H1 (cell line): ENCODE measurements around the gene PCDHB14. TPM values are rescaled to one million over a fixed set of nuclear protein-coding genes. Genes with fewer than 3 reads are reported as not detected.

Experiments used
- CTCF ChIA-PET: fragments of 300-600 bp; sonication (Branson Sonifier 250); formaldehyde crosslinking; loops from one replicate; lab custom pipeline; 2021; ENCODE audit not compliant: partially characterized antibody; lab: Charles Lee
- POLR2A ChIA-PET: fragments of 300-600 bp; sonication (Branson Sonifier 250); formaldehyde crosslinking; loops from one replicate; lab custom pipeline; 2021; ENCODE audit warnings: inconsistent platforms; ENCODE audit not compliant: partially characterized antibody; lab: Charles Lee
- DNase-seq, 2 experiments: peaks; one replicate each; pipeline versions ENCODE4 v3.0.0 to v3.0.0-alpha.2; 2010 to 2022; ENCODE audit warnings: low spot score in 2 of 2, low read depth in 1 of 2, mixed read lengths in 1 of 2
- FAIRE-seq: peaks from 2 replicates; lab custom pipeline; 2011; peaks lifted over from hg19 to GRCh38; lab: Jason Lieb, UNC
- H2AFZ ChIP-seq: 2 replicates; pipeline ENCODE4 v1.8.1; 2012; ENCODE audit warnings: low read length, inconsistent platforms
- H2AK5ac ChIP-seq: 2 replicates; pipeline ENCODE4 v1.6.1; 2013; ENCODE audit warnings: low read depth, low read length
- H2BK120ac ChIP-seq: replicated peaks from 2 replicates; pipeline ENCODE3; 2013; ENCODE audit warnings: low read depth, low read length, inconsistent platforms
- H2BK12ac ChIP-seq: 2 replicates; pipeline ENCODE4 v1.6.1; 2013; ENCODE audit warnings: low read depth, low read length
- H2BK15ac ChIP-seq: 2 replicates; pipeline ENCODE4 v1.6.1; 2013; ENCODE audit warnings: low read length
- H2BK20ac ChIP-seq: 2 replicates; pipeline ENCODE4 v1.6.1; 2013; ENCODE audit warnings: low read length
- H2BK5ac ChIP-seq: 2 replicates; pipeline ENCODE4 v1.6.1; 2013; ENCODE audit warnings: low read depth, low read length
- H3K14ac ChIP-seq: 2 replicates; pipeline ENCODE4 v1.6.1; 2013; ENCODE audit warnings: inconsistent platforms; ENCODE audit not compliant: insufficient read length
- H3K18ac ChIP-seq: 2 replicates; pipeline ENCODE4 v1.6.1; 2013; ENCODE audit warnings: low read length; ENCODE audit errors: extremely low read depth
- H3K23ac ChIP-seq: 2 replicates; pipeline ENCODE4 v1.6.1; 2013; ENCODE audit warnings: inconsistent platforms; ENCODE audit not compliant: insufficient read length
- H3K23me2 ChIP-seq: 2 replicates; pipeline ENCODE4 v1.6.1; 2013; ENCODE audit warnings: low read depth, low read length
- H3K27ac ChIP-seq: 2 replicates; pipeline ENCODE4 v1.6.1; 2011; ENCODE audit warnings: low read depth, low read length, inconsistent platforms
- H3K27me3 ChIP-seq, 4 experiments: replicated peaks in 1 of 4; 1 replicate in 1 of 4; 2 replicates in 3 of 4; pipeline versions ENCODE4 v1.6.1 to v1.8.1; 2011 to 2013; ENCODE audit warnings: low read length in 3 of 4, mild to moderate bottlenecking in 3 of 4, inconsistent platforms in 2 of 4, mixed read lengths in 2 of 4, moderate library complexity in 1 of 4; ENCODE audit not compliant: control insufficient read depth in 3 of 4, insufficient read depth in 3 of 4; ENCODE audit errors: extremely low read depth in 1 of 4
- H3K36me3 ChIP-seq, 4 experiments: 2 replicates each; pipeline versions ENCODE4 v1.6.1 to v1.8.1; 2011 to 2013; ENCODE audit warnings: mild to moderate bottlenecking in 4 of 4, low read length in 3 of 4, moderate library complexity in 2 of 4, control low read depth in 1 of 4, inconsistent platforms in 1 of 4; ENCODE audit not compliant: insufficient read depth in 4 of 4, control insufficient read depth in 2 of 4
- H3K4ac ChIP-seq: replicated peaks from 2 replicates; pipeline ENCODE3; 2013; ENCODE audit warnings: low read length, low read depth, mixed read lengths, inconsistent platforms; ENCODE audit not compliant: insufficient read length
- H3K4me1 ChIP-seq, 4 experiments: replicated peaks in 1 of 4; 1 replicate in 1 of 4; 2 replicates in 3 of 4; pipeline versions ENCODE4 v1.6.1 to v1.8.1; 2011 to 2013; ENCODE audit warnings: low read length in 3 of 4, inconsistent platforms in 2 of 4, mixed read lengths in 1 of 4; ENCODE audit not compliant: insufficient read depth in 4 of 4, control insufficient read depth in 3 of 4
- H3K4me2 ChIP-seq, 2 experiments: 2 replicates each; pipeline versions ENCODE4 v1.6.1 to v1.8.1; 2011 to 2013; ENCODE audit warnings: low read depth in 2 of 2, low read length in 2 of 2, control low read depth in 1 of 2, inconsistent platforms in 1 of 2, mild to moderate bottlenecking in 1 of 2; ENCODE audit not compliant: insufficient read depth in 1 of 2
- H3K4me3 ChIP-seq, 4 experiments: fragments of 200-600, 300-600 bp in 1 of 4; sonication (generic), shearing (Covaris generic), sonication (Bioruptor Twin) in 1 of 4; 2 replicates each; pipeline versions ENCODE4 v1.5.1 to v1.8.1; 2011 to 2016; ENCODE audit warnings: low read length in 4 of 4, low read depth in 3 of 4, control low read depth in 2 of 4, inconsistent platforms in 2 of 4, mild to moderate bottlenecking in 2 of 4, mixed read lengths in 1 of 4, moderate library complexity in 1 of 4; ENCODE audit not compliant: insufficient read depth in 2 of 4; ENCODE audit errors: extremely low read depth in 1 of 4
- H3K56ac ChIP-seq: replicated peaks from 2 replicates; pipeline ENCODE3; 2013; ENCODE audit warnings: low read depth, mild to moderate bottlenecking, mixed read lengths, low read length, inconsistent platforms; ENCODE audit not compliant: insufficient read length
- H3K79me1 ChIP-seq: 2 replicates; pipeline ENCODE4 v1.6.1; 2013; ENCODE audit warnings: low read depth, low read length, control low read depth
- H3K79me2 ChIP-seq, 2 experiments: 2 replicates each; pipeline versions ENCODE4 v1.6.1 to v1.8.1; 2012 to 2013; ENCODE audit warnings: low read length in 2 of 2, mild to moderate bottlenecking in 2 of 2, inconsistent platforms in 1 of 2; ENCODE audit not compliant: insufficient read depth in 2 of 2, control insufficient read depth in 1 of 2
- H3K9ac ChIP-seq, 4 experiments: replicated peaks in 1 of 4; 1 replicate in 1 of 4; 2 replicates in 3 of 4; pipeline versions ENCODE4 v1.6.1 to v1.8.1; 2011 to 2013; ENCODE audit warnings: low read depth in 3 of 4, low read length in 3 of 4, control low read depth in 2 of 4, mild to moderate bottlenecking in 2 of 4, moderate library complexity in 2 of 4, inconsistent platforms in 1 of 4; ENCODE audit errors: extremely low read depth in 1 of 4
- H3K9me3 ChIP-seq, 2 experiments: 2 replicates each; pipeline versions ENCODE4 v1.6.1 to v1.8.1; 2012 to 2013; ENCODE audit warnings: mild to moderate bottlenecking in 2 of 2, moderate library complexity in 2 of 2, control low read depth in 1 of 2, inconsistent platforms in 1 of 2, low read depth in 1 of 2, low read length in 1 of 2, mixed read lengths in 1 of 2; ENCODE audit not compliant: insufficient read depth in 2 of 2
- H4K20me1 ChIP-seq, 2 experiments: replicated peaks in 1 of 2; 2 replicates each; pipeline versions ENCODE3 to v1.8.1; 2011 to 2013; ENCODE audit warnings: inconsistent platforms in 2 of 2, low read length in 2 of 2, mild to moderate bottlenecking in 1 of 2; ENCODE audit not compliant: insufficient read depth in 2 of 2, control insufficient read depth in 1 of 2
- H4K5ac ChIP-seq: 2 replicates; pipeline ENCODE4 v1.6.1; 2013; ENCODE audit warnings: low read length, low read depth, mixed read lengths, inconsistent platforms; ENCODE audit not compliant: insufficient read length
- H4K8ac ChIP-seq: 2 replicates; pipeline ENCODE4 v1.8.0; 2013; ENCODE audit warnings: mild to moderate bottlenecking, moderate library complexity, low read length, inconsistent platforms; ENCODE audit not compliant: insufficient read depth; ENCODE audit errors: extremely low read depth
- H4K91ac ChIP-seq: replicated peaks from 2 replicates; pipeline ENCODE3; 2013; ENCODE audit warnings: low read length, mixed read lengths, inconsistent platforms; ENCODE audit not compliant: insufficient read length
- CBX5 ChIP-seq: fragments of 300-800, 300-1000 bp; sonication (generic); IDR thresholded peaks from 2 replicates; pipeline ENCODE4 v1.7.1; 2016; ENCODE audit warnings: antibody characterized with exemption, low read length, low read depth
- WGBS, 2 experiments: shearing (Covaris generic) in 1 of 2; methylation state at CpG; one replicate each; pipeline versions ENCODE4 v1.1.6 to v1.1.7; 2013 to 2015; ENCODE audit warnings: low lambda C conversion rate in 2 of 2, mixed read lengths in 2 of 2, inconsistent platforms in 1 of 2, low coverage in 1 of 2, missing lambda C conversion rate in 1 of 2; ENCODE audit not compliant: insufficient replicate concordance in 2 of 2, insufficient coverage in 1 of 2, insufficient read length in 1 of 2; ENCODE audit errors: extremely low coverage in 1 of 2, missing lambda C conversion rate in 1 of 2; 5-methylcytosine and 5-hydroxymethylcytosine counted together
- polyA plus RNA-seq, 7 experiments: library from polyadenylated mRNA; depleted of rRNA in 3 of 7; stranded (reverse) in 5 of 7; unstranded in 2 of 7; fragments of >200 nt in 5 of 7; fragments of 200-250 nt in 2 of 7; gene quantifications; 1 replicate in 5 of 7; 2 replicates in 1 of 7; 4 replicates in 1 of 7; pipeline versions ENCODE4 v1.2.1 to v1.2.3, GENCODE V29; 2011 to 2013; ENCODE audit warnings: missing spikeins in 2 of 7, mixed read lengths in 2 of 7
- total RNA-seq: library from RNA; stranded (reverse); fragmentation: NEBNext Ultra II Directional; extraction: Animal tissue kit (Norgen Biotek cat#: 25700); gene quantifications from 2 replicates; pipeline ENCODE4 v1.2.1, GENCODE V29; 2021

PCDHB14 gene
- total and polyA plus RNA-seq, 2 of the 8 experiments (the other 6 are each of a cell fraction or from before 2014, with no cell fraction given), result 2.7 TPM

DNA sequence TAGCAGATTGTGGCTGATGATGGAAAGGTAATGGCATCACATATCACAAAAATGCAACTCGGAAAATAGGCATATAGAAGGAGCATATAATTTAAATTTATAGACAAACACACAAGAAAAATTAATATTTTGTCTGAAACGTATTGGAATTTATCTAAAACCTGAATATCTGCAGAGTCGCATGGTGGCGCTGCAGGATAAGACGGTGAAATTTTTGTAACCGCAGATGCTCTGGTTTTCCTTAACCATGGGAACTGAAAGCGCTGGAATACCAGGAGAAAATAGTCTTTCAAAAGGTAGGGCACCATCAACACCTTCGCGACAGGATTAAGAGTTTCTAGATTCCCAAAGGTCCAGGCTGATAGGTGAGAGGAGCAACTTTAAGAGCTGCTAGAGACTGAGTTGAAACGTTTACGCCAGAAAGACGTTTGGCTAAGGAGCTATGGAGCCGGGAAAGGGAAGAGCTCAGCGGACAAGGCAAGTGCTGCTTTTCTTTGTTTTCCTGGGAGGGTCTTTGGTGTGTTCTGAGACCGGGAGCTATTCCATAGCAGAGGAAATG, 11.0 kb downstream of the PCDHB14 start:
- H3K4me3 ChIP-seq, result no peak overlapping the region
- no peak overlapping the region for H3K23ac ChIP-seq
- no peaks in the 10 kb centered on the region; the same call in 1 of the 2 replicates for H3K23me2 ChIP-seq
- no peak overlapping the region for H2BK12ac ChIP-seq
- no peak overlapping the region; a peak in 1 of 7 replicates for H3K9ac ChIP-seq
- H2BK5ac ChIP-seq, result no peak overlapping the region
- CTCF ChIA-PET, result interaction anchor here (0.5 to 3.9 kb wide), 47 partner anchors 8 to 333 kb away, joined by 3 to 43 read pairs (median 4); partner anchors contain the start of genes PCDHB10, PCDHB11, PCDHB13 and PCDHB14
- no peak overlapping the region for H3K56ac ChIP-seq
- H2AK5ac ChIP-seq, result no peak overlapping the region
- no peak overlapping the region for H4K8ac ChIP-seq
- no peak overlapping the region for H3K18ac ChIP-seq
- H3K79me1 ChIP-seq, result no peaks in the 10 kb centered on the region
- no peaks in the 10 kb centered on the region for H3K4me1 ChIP-seq
- H2BK20ac ChIP-seq, result no peak overlapping the region
- POLR2A ChIA-PET, result interaction anchor here (0.9 kb wide), 2 partner anchors 9 to 11 kb away, joined by 3 read pairs; partner anchors contain the start of gene PCDHB15
- H3K9me3 ChIP-seq, result peaks cover 14 to 18% of the 10 kb centered on the region in 2 experiments
- H3K27ac ChIP-seq, result no peak overlapping the region
- no peak overlapping the region for H2BK120ac ChIP-seq
- no peak overlapping the region for H2BK15ac ChIP-seq
- H4K91ac ChIP-seq, result no peak overlapping the region
- peak overlapping the region in 1 of 2 experiments; percentile 12; a peak in 1 of 4 replicates for H3K4me2 ChIP-seq
- no peak overlapping the region for H4K5ac ChIP-seq
- DNase-seq (no peak), FAIRE-seq (no peak)
- no peaks in the 10 kb centered on the region for H3K27me3 ChIP-seq
- peaks cover 0 to 6% (median 0%) of the 10 kb centered on the region in 4 experiments; a peak in 1 of 8 replicates for H3K36me3 ChIP-seq
- H3K14ac ChIP-seq, result no peak overlapping the region
- H3K79me2 ChIP-seq, result no peaks in the 10 kb centered on the region
- no peak overlapping the region for H3K4ac ChIP-seq
- H4K20me1 ChIP-seq, result no peaks in the 10 kb centered on the region
- 81% methylated on average over 15 of the region's 15 CpGs; no CpG with 5 or more reads in 1 of the 2 experiments for WGBS, 2 experiments
- no peak overlapping the region for H2AFZ ChIP-seq
- no peak for TF ChIP-seq CBX5
